COLO829 (cell line): ENCODE data around the gene BHLHA15.
A peak's percentile ranks its signal among the peaks of the same experiment; 100 is the strongest.

Experiments
- DNase-seq: peaks from one replicate; pipeline ENCODE4 v3.0.0; 2012; ENCODE audit warnings: low spot score

The BHLHA15 gene

GRCh38 chr7:98225913-98226614 lies 14.8 kb downstream of the BHLHA15 start:
- DNase-seq, result no peak

GRCh38 chr7:98227939-98228338 lies 16.7 kb downstream of the BHLHA15 start:
- no peak for DNase-seq

DNA sequence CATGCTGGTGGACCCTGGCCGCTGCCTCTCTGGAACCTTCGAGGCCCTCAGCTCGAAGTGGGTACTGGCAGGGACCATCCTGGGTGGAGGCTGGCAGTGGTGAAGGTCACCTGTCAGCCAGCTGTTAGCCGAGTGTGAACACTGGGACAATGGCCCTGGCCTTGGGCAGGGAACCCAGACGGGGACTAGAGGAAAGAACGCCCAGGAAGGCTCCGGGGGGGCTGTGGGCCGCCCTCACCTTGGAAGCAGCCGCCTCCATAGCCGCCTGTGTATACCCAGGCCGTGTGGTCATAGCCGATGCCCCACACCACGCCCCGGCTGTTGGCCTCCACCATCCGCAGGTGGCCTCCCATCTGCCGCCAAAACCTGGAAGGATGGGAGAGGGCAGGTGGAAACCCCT lies 17.6 kb downstream of the BHLHA15 start:
- DNase-seq, result no peak

DNA sequence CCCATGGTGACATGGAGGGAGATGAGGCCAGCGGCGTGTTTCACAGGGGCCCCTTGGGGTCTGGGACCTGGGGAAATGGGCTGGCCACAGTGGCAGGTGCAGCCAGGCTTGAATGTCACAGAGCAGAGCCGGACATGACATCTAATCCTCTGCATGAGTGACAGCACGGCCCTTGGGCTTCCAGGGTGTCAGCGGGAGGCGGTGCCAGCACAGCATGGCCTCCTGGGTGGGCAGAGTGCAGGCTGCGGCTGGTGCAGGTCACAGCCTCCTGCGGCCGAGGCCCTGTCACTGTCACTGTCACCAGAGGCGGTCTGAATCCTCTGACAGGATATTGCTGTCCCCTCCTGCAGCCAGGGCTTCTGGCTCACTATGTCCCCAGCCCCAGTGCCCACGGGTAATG lies 18.2 kb downstream of the BHLHA15 start:
- DNase-seq, result no peak

DNA sequence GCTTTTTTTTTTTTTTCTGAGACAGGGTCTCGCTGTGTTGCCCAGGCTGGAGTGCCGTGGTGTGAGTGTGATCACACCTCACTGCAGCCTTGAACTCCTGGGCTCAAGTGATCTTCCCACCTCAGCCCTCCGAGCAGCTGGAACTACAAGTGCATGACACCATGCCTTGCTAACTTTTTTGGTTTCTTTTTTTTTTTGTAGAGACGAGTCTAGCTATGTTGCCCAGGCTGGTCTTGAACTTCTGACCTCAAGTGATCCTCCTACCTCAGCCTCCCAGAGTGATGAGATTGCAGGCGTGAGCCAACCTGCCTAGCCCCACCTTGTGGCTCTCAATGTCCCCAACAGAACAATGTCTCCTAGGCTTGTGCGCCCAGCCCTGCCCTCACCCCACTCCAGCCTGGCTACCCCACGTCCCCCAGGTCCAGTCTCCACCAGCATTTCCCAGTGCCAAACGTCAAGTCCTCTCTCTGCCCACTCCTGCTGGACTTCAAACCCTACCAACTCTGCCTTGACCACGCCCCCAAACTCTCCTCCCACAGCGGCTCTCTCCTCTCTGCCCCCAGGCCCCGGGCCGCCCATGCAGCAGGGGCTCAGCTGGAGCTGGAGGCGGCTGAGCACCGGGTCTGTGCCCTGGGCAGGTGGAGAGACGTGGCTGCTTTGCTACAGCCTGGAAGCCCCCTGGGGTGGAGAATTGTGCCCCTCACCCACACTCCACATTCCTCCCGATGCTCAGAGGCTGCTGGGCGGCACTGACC lies 18.9 kb downstream of the BHLHA15 start:
- no peak for DNase-seq

DNA sequence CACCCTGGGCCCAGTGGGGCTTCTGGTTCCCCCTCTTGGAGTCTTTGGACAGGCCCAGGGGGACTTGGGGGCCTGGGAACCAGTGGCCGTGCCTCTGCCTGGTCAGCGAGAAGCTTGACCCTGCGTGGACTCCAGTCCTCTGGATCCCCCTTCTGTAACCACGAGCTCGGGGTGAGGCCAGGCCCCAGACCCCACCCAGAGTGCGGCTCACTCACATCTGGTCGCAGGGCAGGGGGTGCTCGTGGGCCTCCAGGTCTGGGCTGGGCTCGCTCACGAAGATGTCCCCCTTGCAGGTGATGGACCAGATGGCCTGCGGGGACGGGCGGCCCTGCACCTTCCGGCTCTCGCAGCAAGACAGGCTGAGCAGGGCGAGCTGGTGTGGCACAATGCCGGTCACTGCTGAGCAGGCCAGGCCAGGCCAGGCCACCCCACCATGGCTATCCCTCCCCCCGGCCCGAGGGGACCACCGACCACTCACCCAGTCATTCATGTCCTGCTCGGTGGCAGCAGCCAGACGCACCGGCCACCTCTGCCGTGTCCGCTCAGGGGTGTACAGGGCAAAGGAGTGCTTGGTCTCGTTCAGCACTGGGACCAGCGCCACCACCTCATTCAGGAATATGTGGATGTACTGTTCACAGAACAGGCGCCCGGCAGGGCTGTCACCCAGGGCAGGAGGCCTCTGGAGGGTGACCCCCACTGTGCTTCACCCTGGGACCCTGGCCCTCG lies 19.7 kb downstream of the BHLHA15 start:
- DNase-seq, result no peak

DNA sequence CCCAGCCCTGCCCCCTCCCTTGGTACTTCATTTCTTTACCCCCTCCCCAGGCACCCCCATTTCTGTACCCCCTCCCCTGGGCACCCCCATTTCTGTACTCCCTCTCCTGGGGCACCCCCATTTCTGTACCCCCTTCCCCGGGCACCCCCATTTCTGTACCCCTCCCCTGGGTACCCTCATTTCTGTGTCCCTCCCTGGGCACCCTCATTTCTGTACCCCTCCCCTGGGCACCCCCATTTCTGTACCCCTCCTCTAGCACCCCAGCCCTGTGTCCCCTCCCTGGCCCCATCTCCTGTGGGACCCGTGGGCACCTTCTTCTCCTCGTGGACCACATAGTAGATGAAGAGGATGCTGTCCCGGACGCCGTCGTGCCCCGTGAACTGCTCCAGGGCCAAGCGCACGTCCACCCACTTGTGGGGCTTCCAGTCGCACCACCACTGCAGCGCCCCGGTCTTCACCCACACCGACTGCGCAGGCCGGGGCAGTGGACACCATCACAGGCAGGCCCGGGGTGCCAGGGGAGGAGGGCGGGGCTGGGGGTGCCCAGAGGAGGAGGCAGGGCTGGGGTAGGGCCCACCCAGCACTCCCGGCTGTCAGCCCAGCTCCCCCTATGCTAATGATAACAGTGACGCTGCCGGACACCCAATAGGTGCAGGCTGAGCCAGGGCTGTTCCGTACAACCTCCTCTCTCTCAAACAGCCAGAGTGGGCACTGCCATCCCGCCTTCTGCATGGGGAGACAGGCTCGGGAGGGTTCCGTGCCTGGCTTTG lies 20.4 kb downstream of the BHLHA15 start:
- no peak for DNase-seq

DNA sequence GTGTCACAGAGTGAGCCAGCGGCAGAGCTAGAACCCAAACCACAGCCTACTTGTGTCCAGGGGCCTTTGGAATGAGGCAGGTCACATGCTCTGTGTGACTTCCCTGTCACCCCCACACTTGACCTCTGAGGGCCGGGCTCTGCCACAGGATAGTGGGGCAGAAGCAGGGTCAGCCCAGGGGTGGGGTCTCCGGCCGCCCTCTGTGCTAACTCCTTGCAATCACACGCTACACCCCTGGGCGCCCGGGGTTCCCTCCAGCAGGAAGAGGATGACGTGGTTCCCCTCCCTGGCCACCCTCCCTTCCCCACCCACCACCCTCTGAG lies 21.0 kb downstream of the BHLHA15 start:
- no peak for DNase-seq

DNA sequence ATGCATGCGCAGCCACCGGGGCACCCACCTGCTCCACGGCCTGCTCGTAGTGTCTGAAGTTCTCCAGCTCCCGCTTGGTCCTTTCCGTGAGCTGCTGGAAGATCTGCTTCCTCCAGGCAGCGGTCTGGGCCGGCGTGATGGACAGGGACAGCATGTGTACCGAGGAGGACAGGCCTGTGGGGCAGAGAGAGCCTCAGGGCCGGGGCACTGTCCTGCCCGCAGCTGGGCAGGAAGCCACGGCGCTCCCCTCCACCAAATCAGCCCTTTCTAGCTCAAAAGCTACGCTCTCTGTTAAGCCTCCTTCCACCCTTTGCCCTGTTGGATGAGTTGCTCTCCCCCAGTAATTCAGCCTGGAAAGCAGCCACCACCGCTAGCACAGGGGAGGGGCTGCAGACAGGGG lies 21.6 kb downstream of the BHLHA15 start:
- DNase-seq, result no peak

DNA sequence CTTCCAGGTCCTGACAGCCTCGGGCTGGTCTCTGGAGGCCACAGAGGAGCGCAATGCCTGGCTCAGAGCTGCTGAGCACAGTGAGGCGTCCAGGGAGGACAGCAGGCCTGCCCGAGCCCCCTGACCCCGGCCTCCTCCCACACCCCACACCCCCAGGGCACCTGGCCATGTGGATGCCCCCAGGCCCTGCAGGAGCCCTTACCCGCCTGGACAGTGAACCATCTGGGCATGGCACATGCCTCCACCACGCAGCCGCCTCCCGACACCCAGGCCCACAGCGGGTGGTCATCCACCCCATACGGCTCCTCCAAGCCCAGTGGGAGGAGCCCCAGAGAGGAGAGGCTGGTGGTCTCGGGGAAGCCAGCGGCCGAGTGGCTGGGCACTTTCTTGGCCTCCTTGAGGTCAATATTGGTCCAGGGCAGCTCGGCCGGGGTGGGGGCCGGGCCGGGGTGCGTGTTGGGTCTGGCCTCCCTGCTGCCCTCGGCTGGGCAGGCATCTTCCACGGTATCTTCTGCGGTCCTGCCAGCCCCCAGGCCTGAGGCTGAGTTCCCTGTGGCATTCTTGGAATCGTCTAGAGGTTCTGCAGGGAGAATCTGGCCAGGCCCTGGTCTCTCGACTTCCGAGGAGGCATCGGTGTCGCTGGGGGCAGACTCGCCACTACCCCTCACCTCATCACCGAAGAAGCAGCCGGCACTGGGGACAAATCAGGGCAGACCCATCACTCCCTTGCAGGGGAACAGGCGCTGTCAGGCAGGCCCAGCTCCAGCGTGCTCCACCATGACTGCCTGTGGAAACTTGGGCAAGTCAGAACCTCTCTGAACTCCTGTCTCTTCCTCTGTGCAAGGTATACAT lies 22.2 kb downstream of the BHLHA15 start:
- no peak for DNase-seq

- no peak for DNase-seq
These were observed 23.3 kb downstream of the BHLHA15 start for GRCh38 chr7:98234429-98235147.

DNA sequence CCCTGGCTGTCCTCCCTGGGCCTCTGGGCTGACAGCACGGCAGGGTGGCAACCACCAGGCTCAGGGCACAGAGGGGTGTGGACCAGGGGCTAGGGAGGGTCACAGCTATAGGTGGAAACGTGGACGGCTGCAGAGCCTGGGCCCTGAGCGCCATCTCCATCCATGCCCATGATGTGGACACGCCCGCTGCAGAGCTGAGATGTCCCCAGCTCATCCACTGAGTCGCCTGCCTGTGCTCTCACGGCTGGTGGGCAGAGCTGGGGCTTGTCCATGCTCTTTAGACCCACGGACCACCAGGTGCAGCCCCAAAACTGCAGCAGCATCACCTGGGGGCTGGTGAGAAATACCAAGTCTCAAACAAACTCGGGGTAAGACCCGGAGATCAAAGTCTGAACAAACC lies 24.7 kb downstream of the BHLHA15 start:
- DNase-seq, result no peak

DNA sequence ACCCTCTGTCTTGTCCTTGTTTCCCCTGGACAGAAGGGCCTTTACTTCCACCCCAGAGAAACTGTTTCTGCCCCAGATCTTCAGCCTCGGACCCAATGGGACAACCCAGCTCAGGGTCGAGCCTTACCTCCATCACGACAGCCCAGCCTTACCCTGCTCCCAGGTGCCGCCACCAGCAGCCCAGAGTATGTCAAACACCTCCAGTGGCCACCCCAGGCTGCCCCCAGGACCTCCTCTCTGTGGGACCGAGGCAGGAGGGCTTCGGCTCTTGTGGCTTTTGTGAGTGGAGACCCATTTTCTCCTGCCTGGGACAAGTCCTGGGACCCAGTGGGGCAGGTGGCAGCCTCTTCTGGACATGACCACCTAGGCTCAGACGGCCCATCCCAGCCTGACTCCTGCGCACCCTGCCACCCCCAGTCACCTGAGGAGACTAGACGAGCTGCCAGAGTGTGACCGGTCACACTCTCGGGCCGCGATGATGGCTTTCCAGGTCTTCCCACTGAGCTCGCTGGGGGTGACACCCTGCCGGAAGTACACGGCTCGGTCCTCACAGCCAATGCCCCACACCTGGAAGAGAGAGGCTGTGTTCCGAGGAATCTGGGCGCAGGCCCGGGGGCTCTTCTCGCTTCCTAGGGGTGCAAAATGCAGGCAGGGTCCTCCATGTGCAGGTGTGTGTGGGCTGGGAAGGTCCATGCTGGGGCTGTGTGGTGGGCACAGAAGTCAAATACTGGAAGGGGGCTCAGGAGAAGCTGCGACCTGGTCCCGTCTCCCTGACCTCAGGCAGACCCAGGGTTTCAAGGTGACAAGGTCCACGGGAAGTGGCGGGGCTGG lies 25.3 kb downstream of the BHLHA15 start:
- no peak for DNase-seq

DNA sequence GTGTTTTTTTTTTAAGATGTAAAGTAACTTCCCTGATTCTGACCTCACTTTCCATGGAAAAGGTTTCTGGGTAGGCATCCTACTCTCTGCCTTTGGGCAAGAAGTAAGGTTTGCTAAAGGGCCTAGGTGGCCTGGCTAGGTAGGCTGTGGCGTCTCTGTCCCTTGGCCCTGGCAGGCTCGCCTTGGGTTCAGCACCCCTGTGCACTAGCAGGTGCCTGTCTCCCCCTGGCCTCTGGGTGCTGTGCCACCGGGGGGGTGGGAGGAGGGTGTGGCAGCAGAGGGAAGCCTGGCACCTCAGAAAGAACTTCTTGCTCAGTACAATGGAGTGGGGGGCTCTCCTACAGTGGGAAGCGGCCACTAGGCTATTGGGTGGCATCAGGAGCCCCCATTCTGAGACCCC lies 26.8 kb downstream of the BHLHA15 start:
- DNase-seq, result no peak

GRCh38 chr7:98238976-98239375 lies 27.7 kb downstream of the BHLHA15 start:
- DNase-seq, result no peak

- DNase-seq, result peak; percentile 79
These were observed 29.9 kb downstream of the BHLHA15 start for GRCh38 chr7:98240961-98241673.

DNA sequence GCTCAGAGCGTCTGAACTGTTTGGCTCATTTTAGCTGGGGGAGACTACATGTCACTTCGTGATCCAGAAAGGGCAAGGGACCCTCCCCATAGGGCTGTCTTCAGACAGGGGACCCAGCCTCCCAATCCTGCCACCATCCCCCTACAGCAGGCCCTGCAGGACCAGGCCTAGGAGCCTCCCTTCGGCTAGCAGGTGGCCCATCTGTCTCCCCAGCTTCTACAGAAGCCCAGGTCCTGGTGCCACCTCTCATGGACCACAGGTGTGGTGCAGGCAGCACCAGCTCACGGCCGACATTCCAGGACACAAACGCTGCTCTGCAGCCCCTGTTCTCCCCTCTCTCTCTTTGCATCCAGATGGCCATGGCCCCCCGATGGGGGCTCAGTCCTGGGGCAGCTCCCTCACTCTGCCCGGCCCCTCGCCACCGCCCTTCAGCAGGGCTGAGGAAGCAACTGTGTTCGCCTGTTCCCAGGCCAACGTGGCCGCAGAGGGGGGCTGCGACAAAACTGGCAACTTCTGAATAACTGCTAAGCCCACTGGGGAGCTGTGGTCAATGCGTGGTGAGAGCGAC lies 30.5 kb downstream of the BHLHA15 start:
- no peak for DNase-seq

GRCh38 chr7:98242342-98242741 lies 31.1 kb downstream of the BHLHA15 start:
- DNase-seq, result no peak

DNA sequence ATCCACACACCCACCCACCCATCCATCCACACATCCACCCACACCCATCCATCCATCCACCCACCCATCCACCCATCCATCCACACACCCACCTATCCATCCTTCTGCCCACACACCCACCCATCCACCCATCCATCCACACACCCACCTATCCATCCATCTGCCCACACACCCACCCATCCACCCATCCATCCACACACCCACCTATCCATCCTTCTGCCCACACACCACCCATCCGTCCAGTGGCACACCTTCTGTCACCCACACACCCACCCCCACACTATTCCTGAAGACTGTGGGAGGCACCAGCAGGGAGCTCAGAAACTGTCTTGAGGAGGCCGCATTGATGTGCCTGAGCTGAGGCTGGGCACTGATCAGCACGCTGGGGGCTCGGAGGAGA lies 31.7 kb downstream of the BHLHA15 start:
- no peak for DNase-seq
